HG02588 (cell line): ENCODE results near the gene THOC1.

Source experiments
- ATAC-seq: cut with Tn5 transposase; IDR thresholded peaks from one replicate; pipeline ENCODE4 v1.9.1; 2021; ENCODE audit warnings: mild to moderate bottlenecking, moderate library complexity; ENCODE audit not compliant: unreplicated experiment

THOC1 gene

GRCh38 chr18:215448-216010 lies 52.3 kb downstream of the THOC1 start:
- ATAC-seq = no peak

- ATAC-seq = no peak
These were observed 53.9 kb downstream of the THOC1 start for GRCh38 chr18:213966-214365.

DNA sequence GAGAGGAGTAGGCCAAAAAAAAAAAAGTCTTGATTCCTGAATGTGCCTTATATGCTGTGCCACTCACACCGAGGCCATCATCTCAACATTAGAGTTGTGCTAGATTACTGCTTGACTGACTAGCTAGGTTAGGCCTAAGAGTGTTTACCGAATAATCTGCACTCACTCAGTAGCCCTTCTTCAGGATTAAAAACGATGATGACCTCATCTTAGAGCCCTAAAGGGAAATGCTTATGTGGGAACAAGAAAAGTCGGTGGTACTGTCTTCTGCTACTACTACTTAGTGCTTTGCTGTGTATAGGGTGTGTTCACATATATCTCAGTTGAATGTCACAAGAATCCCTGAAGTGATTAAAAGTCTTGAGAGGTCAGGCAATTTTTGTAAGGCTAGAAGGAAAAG lies 54.3 kb downstream of the THOC1 start:
- no peak for ATAC-seq

DNA sequence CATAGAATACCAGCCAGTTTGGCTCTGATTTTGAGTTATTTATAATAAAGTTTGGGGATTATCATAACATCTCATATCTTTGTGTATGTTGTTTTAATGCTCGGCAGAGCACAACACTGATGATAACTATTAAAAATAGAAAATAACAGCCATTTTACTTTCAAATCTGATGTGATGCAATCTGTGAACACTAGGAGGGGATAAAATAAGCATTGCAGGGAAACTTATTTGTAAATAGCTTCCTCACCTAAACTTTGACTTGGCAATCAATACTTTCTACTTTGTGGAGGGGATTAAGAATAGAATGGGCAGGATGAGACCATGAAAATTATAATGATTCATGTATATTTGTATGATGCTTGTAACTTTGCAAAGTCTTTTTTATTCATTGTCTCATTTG lies 55.1 kb downstream of the THOC1 start:
- no peak for ATAC-seq

DNA sequence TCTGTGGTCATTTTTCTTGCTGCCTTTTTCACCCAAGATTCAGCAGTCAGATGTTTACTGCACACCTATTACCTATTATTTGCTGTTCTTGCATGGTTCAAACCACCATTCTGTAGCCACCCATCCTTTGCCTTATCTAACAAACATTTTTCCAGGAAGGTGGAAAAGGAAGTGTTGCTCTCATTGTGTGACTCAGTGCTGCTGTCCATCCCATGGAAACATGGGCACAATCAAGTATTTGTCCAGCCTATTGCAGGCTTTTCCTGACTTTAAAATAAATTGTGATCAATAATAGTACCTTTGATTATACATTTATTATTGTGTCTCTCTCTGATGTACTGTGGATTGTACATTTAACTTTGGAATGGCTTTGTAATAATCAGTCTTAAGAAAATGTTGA lies 56.3 kb downstream of the THOC1 start:
- ATAC-seq = no peak

GRCh38 chr18:210733-211132 lies 57.1 kb downstream of the THOC1 start:
- no peak for ATAC-seq

- no peak for ATAC-seq
These were observed 57.8 kb downstream of the THOC1 start for GRCh38 chr18:210075-210474.

DNA sequence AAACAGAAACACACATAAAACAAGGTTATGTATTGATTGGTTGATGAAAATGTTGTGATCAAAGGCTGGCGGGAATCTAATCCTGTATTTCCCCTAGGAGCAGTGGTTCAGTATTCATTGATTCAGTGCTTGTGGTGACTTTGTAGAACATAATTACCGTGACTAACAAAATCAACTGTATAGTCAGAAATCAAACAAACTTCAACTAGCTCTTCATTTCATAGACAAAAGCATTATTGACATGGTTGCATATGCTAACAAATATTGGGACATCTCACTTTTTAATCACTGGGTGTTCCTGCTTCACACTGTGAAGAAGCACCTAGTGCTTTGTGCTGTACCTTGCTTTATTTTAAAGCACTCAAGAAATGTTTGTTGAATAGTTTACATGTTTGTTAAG lies 68.1 kb downstream of the THOC1 start:
- ATAC-seq = no peak

- no peak for ATAC-seq
These were observed 68.6 kb downstream of the THOC1 start for GRCh38 chr18:199214-199613.

DNA sequence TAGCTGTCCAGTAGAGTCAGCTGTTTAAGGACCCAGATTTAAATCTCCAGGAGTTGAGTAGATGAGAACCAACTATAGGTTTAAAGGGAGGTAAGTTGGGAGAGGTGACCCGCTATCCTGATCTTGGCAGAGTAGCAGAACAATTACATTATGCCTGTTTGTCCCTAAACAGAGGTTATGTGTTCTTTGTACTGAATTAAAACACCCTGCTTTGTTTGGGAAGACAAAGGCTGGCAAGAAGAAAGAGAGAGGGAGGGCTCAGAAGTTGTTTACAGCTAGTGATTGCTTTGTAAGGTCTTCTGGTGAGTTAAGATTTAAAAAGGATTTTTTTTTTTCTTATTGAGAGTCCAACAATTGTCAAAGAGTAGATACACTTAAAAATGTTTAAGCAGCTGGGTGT lies 72.2 kb downstream of the THOC1 start:
- ATAC-seq = no peak

GRCh38 chr18:192801-193200 lies 75.0 kb downstream of the THOC1 start:
- ATAC-seq = no peak

DNA sequence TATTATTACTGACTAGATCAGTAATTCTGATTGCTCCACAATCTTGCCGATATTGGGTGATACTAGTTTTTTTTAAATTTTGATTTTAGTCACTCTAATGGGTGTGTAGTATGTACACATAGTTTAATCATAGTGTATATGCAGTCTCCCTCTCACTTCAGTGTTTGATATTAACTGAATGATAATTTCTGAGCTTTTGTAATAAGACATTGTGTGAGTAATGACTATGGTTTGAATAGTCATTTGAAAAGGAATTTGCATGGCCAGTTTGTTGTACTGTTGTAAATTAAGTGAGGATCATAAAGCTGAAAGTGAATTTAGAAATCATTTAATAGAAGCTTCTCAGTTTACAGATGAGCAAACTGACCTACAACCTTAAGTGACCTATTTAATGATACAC lies 76.1 kb downstream of the THOC1 start:
- ATAC-seq = no peak

DNA sequence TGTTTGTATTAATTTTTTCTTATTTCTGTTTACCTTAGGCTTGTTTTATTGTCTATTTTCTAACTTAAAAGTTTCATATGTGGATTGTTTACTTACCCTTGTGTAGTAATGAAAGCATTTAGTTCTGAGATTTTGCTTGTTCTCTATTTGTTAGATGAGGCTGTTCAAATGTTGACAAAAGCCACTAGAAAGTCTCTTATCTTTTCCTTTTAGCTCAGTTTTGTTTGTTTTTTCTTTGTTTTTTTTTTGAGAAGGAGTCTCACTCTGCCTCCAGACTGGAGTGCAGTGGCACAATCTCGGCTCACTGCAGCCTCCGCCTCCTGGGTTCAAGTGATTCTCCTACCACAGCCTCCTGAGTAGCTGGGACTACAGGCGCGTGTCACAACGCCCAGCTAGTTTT lies 78.6 kb downstream of the THOC1 start:
- no peak for ATAC-seq

DNA sequence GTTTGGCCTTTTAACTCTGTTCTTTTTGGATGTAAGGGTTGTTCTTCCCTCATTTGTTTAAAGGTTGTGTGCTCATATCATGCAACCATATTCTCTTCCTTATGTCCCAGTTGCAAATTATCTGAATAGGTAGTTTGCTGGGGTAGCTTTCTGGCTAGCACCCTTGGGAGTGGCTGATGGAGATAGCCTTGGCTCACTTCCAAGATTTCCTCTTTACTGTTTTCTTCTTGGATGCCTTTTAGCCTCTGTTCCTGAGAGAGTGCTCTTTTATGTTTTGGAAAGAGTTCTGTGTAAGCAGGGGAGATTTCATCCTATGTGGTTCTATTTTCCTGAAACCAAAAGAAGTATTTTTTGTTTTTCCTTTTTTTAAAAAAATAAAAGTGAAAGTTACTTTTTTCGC lies 84.1 kb downstream of the THOC1 start:
- no peak for ATAC-seq

GRCh38 chr18:181711-182110 lies 86.1 kb downstream of the THOC1 start:
- ATAC-seq = no peak

DNA sequence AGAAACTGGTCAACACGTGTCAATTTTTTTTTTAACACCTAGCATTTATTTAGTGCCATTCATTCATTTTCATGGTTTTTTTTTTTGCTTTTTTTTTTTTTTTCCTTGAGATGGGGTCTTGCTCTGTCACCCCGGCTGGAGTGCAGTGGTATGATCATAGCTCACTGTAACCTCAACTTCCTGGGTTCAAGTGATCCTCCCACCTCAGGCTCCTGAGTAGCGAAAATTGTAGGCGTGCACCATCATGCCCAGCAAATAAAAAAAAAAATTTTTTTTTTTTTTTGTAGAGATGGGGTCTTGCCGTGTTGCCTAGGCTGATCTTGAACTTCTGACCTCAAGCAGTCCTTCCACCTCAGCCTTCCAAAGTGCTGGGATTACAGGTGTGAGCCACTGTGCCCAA lies 88.3 kb downstream of the THOC1 start:
- ATAC-seq = no peak

- no peak for ATAC-seq
These were observed 95.5 kb downstream of the THOC1 start for GRCh38 chr18:172361-172760.
